ENCODE results near the gene SHF.

SHF gene

DNA sequence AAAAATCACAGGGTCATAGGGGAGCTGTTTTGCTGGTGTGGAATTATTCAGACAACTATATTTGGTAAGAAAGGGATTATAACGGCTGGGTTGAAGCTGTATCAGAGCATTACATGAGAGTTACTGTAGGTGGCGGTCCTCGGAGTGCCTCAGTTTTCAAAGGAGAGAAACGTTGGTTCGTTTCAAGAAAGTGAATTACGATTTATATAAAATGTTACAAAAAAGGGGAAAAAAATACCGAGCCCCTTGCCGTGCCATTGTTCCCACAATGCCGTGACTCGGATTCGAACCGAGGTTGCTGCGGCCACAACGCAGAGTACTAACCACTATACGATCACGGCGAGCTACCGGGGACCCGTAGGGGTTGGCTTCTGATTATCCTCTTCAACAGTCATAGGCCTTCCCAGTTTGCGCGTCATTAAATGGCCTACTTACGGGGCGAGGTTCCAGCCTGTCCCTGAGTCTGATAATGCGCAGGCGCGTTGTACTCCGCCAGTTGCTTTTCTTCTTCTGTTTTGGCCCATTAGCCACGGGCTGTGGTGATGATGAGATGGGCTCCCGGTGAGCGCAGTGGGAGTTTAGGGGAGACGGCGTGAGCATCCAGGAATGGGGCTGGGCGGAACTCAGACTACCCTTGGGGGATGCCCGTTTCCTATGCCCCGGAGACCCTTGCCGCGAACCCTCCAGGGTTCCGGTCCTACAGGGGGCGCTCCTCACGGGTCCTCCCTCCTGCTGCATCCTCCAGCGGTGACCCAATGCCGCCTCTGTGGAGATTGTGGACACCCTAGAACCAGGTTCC is 10.8 kb upstream of the SHF start:
- peak; percentile 54 for DNase-seq

DNA sequence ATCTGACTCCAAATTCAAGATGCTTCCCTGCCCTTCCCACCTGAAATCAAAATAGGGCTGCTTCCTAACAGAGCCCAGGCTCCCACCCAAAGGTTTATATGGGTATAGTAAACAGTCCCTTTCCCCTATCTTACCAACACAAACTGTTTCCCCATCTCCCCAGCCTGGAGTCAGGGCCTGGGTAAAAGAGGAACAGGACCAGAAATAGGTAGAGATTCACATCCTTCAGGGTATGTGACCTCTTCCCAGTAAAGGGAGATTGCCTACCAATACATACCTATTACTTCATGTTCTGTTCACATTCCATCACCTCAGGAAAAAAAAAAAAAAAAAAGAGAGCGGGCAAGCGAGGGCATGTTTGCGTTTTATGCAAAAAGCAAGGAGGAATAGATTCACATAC is 9.7 kb upstream of the SHF start:
- no peak for DNase-seq

- DNase-seq = no peak
Observed at GRCh38 chr15:45187578-45187893, 230 bp downstream of the SHF start.

GRCh38 chr15:45186771-45187577 is 792 bp downstream of the SHF start:
- DNase-seq = no peak

DNA sequence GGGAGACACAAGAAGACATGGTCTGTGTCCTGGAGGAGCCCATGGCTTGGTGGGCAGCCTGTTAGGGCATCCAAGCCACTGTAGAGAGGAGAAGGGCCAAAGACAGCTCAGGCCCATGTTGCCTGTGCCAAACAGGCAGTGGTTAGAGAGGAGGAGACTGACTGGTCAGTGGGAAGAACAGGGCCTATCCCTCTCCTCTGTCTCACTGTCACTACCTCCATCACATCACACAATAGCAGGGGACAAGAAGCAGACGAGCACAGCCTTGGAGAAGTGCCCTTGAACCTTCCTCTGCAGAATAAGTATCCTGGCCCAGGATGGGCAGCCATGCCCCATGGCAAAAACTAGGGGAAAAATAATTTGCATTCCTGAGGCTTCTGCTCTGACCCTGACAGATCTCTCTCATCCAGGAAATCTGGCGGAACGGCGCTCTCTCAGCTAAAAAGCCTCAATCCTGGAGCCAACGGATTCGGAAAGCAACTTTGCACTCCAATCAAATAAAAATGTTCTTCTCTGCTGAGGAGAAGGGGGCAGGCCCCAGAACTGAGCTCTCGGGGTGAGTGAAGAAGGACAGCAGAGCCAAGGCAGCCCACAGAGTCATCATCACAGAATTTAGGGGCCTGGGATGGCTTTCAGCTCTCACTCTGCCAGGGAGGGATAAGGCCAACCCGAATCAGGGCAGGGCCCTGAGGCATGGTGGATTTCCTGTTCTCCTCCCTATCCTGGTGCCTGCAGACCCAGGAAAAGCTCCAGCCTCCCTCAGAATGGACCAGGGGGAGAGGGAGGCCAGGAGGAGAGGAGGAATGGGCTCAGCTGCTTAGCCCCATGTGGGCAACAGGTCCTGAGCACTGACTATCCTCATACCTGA is 1.6 kb downstream of the SHF start:
- DNase-seq = no peak

DNA sequence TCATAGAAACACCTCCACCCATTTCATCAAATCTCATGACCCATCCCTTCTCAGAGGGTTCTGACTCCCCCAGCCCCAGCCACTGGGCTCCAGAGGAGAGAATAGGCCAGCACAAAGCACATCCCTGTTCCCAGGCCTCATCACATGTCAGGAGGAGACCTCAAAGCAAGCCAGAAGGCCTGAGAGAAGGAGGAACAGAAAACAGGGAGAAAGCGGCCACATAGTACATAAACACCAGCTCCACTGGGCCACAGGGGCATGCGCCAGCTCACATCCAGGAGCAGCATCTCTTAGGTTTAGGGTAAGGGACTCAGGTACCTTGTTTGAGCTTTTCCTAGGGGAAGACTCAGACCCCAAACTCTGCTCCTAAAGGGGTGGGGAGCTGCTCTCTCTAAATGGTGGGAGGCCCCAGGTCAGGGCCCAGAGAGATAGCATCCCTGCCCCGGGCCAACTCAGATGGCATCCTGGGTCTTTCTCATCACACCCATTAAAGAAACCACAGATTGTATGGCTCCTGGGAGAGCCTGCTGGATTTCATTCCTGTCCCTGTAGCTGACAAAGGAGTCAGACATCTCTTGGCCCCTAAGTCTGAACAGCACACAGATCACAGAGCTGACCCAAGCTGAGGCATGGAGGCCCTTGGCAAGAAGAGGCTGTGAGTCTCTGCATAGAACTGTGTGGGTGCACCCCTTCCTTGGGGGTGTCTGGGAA is 2.5 kb downstream of the SHF start:
- DNase-seq = no peak

GRCh38 chr15:45184562-45185041 is 3.2 kb downstream of the SHF start:
- no peak for DNase-seq

DNA sequence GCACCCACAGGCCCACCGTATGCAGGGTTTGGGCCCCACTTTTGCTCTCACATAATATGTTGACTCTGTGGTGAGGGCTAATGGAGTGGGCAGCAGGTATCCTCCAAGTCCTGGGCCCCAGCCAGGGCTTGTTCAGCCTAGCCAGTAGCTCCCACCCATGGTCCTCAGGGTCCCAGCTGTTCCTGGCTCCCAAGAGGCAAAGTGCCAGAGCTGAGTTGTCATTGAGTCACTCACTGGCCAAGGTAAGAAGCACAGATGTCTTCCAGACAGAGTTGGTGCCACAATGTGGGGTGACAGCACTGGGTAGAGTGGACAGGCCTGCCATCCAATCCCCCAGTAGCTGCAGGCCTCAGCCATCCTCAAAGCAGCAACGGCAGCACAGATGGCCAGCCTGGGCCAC is 4.3 kb downstream of the SHF start:
- no peak for DNase-seq

DNA sequence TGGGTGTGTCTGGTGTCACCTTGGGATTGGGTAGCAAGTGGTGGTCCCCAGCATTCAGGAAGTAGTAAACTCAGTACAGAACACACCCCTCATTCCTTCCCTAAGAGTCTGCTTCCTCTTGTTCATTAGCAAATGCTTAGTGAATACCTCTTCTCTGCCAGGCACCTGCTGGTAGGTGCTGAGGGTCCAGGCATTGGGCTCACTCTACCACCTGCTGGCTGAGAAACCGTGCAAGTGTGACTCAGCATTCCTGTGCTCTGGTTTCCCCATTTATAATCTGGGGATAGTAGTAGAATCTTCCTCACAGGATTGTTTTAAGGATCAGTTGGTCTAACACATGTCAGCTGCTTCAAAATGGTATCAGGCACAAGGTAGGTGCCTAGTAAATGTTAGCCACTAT is 4.8 kb downstream of the SHF start:
- DNase-seq = no peak

GRCh38 chr15:45181491-45182285 is 6.1 kb downstream of the SHF start:
- DNase-seq = no peak

- no peak for DNase-seq
Observed at GRCh38 chr15:45180648-45181436, 6.9 kb downstream of the SHF start.

GRCh38 chr15:45180201-45180600 is 7.6 kb downstream of the SHF start:
- DNase-seq = no peak

GRCh38 chr15:45179221-45179985 is 8.4 kb downstream of the SHF start:
- DNase-seq = no peak

DNA sequence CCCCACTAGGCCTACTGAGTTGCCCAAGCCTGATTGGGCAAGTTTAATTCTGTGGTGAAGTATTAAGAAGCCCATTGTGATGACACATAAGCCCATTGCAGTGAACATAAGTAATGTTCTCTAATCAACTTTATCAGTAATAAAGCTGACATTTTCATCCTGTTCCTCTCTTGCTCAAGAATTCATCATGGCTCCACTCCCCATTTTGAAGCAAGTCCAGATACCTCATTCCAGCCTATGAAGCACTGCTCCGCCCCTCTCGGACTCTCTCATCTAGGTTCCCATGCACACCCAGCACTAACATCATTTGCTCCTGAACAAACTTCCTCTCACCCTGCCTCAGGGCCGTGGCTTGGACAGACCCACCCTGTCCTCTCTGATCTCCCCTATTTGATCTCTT is 10.5 kb downstream of the SHF start:
- DNase-seq = no peak

DNA sequence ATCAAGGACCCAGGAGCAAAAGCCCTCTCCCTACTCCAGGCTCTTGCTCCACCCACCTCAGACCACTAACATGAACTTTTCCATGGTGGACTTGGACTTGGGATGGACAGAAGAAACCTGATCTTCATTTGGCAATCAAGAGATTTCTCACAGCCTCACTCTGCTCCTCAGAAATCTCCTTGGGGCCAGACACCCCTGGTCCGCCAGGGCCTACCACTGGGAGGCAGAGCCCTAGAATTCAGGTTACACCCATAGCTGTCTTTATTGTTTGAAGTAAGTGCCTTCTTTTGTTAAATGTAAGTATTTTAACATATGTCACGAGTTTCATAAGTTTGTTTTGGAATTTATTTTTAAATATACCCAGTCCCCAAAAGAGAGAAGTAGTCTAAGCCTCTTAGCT is 13.2 kb downstream of the SHF start:
- DNase-seq = no peak

DNA sequence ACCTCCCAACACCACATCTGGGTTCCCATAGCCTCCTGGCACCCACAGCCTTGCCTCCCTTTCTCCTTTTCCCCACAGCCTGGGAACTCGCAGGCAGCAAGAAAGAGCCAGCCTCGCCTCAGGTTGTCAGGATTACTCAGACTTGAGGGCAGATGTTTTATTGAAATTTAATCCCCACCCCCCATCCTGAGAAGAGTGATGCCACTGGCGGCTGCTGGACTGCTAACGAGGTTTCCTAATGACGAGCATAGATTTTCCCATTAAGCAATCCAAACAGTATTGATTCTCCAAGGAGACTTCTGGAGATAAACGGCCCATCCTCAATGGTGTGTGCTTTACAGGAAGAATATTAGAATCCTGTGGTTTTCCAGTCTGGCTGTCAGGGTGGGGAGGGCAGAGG is 13.7 kb downstream of the SHF start:
- DNase-seq = no peak

DNA sequence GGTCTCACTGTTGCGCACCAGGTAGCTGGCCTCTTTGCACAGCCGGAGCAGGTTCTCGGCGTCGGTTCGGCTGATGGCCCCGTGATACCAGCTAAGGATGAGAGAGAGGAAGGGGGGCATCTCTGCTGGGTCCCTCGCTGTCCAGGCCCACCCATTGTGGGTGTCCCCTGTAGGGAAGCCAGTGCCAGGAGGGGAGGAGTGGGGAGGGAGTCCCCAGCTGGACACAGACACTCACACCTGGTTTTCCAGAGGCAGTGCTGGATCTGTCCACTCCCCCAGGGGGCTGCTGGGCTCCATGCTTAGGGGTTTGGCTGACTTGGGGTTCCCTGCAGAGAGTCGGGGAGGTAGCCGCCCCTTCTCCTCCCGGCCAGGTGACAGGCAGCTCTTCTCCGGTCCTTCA is 15.9 kb downstream of the SHF start:
- DNase-seq = no peak

DNA sequence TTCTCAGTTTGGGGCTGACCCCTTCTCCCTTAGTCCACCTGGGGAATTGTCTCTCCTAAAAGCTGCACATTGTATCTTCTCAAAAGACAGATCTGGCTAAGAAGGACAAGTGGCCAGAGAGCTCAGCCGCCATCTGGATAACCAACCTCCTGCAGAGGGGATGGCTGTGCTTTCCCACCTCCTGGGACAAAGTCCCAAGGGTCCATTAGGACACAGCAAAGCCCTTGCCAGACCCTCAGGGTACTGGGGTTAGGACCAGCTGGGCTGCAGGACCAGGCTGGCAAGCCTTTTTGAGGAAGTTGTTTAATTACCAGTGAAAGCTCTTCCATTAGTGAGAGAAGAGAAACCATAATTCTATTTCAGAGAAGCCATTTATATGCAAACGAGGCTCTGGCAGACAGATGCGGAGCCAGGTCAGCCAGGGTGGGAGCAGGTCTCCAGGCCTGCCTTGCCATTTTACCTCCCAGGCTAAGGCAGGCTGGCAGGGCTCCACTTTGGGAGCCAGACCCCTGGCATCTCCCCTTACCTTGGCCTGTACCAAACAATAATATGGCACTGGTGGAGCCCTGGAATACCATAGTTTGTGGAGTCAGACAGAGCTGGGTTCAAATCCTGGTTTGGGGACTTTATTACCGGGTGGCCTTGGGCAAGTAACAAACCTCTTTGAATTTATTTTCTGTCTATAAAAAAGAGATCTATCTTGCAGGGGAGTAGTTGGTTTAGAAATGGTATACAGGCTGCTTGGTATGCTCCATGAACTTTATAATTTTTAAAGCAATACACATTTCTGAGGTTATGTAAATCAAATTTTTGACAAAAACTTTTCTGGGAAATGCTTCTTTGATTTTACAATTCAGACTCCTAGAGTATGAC is 17.9 kb downstream of the SHF start:
- no peak for DNase-seq
